Measurements from ENCODE around the gene TIMM22.
"Not testable (repeated sequence)": the region's sequence is repeated elsewhere in the genome, so short reads cannot be mapped to it uniquely, and the experiment has no call there.

DNA sequence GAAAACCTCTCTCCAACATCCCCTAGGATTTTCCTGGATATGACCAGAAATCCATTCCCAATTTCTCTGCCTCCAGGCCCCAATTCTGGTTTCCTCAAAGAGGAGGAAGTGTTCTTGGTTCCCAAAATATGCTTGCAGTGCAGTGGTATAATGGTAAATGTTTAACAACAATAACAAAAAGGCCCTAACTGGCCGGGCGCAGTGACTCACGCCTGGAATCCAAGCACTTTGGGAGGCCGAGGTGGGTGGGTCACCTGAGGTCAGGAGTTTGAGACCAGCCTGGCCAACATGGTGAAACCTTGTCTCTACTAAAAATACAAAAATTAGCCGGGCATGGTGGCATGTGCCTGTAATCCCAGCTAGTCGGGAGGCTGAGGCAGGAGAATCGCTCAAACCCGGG is 1.6 kb upstream of the TIMM22 start:
- TF ChIP-seq, protein P1, sequence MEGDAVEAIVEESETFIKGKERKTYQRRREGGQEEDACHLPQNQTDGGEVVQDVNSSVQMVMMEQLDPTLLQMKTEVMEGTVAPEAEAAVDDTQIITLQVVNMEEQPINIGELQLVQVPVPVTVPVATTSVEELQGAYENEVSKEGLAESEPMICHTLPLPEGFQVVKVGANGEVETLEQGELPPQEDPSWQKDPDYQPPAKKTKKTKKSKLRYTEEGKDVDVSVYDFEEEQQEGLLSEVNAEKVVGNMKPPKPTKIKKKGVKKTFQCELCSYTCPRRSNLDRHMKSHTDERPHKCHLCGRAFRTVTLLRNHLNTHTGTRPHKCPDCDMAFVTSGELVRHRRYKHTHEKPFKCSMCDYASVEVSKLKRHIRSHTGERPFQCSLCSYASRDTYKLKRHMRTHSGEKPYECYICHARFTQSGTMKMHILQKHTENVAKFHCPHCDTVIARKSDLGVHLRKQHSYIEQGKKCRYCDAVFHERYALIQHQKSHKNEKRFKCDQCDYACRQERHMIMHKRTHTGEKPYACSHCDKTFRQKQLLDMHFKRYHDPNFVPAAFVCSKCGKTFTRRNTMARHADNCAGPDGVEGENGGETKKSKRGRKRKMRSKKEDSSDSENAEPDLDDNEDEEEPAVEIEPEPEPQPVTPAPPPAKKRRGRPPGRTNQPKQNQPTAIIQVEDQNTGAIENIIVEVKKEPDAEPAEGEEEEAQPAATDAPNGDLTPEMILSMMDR (IDR thresholded peaks at IDR 0.05), result not testable (repeated sequence)
- not testable (repeated sequence) for TF ChIP-seq POLR2A (IDR thresholded peaks at IDR 0.05)
